ENCODE measurements around the gene CORO1C.

Gene CORO1C

GRCh38 chr12:108724054-108724889 is 7.0 kb downstream of the CORO1C start:
- DNase-seq: no peak

- DNase-seq: no peak
These were observed 8.1 kb downstream of the CORO1C start for GRCh38 chr12:108722992-108723766.

- DNase-seq: no peak
These were observed 8.9 kb downstream of the CORO1C start for GRCh38 chr12:108722463-108722862.

- no peak for DNase-seq
These were observed 9.5 kb downstream of the CORO1C start for GRCh38 chr12:108721824-108722223.

GRCh38 chr12:108720757-108721514 is 10.4 kb downstream of the CORO1C start:
- no peak for DNase-seq

GRCh38 chr12:108717243-108717642 is 14.1 kb downstream of the CORO1C start:
- DNase-seq: no peak

- DNase-seq: no peak
These were observed 16.5 kb downstream of the CORO1C start for GRCh38 chr12:108714866-108715265.

- no peak for DNase-seq
These were observed 17.8 kb downstream of the CORO1C start for GRCh38 chr12:108713471-108713870.

GRCh38 chr12:108712925-108713203 is 18.5 kb downstream of the CORO1C start:
- no peak for DNase-seq

GRCh38 chr12:108712165-108712924 is 19.0 kb downstream of the CORO1C start:
- no peak for DNase-seq

GRCh38 chr12:108711489-108712164 is 19.7 kb downstream of the CORO1C start:
- no peak for DNase-seq

- no peak for DNase-seq
These were observed 21.6 kb downstream of the CORO1C start for GRCh38 chr12:108709697-108710096.

GRCh38 chr12:108704527-108704926 is 26.8 kb downstream of the CORO1C start:
- no peak for DNase-seq

GRCh38 chr12:108702595-108703320 is 28.6 kb downstream of the CORO1C start:
- DNase-seq: no peak

- no peak for DNase-seq
These were observed 29.4 kb downstream of the CORO1C start for GRCh38 chr12:108701779-108702441.

GRCh38 chr12:108700833-108701541 is 30.3 kb downstream of the CORO1C start:
- no peak for DNase-seq

GRCh38 chr12:108699955-108700563 is 31.3 kb downstream of the CORO1C start:
- no peak for DNase-seq

- no peak for DNase-seq
These were observed 33.4 kb downstream of the CORO1C start for GRCh38 chr12:108697905-108698304.

GRCh38 chr12:108696996-108697290 is 34.4 kb downstream of the CORO1C start:
- DNase-seq: no peak

Data from activated T-cell treated with anti-CD3 and anti-CD28 coated beads for 4 hours (primary cell).